ENCODE results near the gene PTPRT.

- TF ChIP-seq BHLHE40 (IDR thresholded peaks at IDR 0.05; ENCODE audit: borderline replicate concordance) (no peak), FOXM1 (IDR thresholded peaks at IDR 0.05; ENCODE audit: borderline replicate concordance) (no peak), SUZ12 (IDR thresholded peaks at IDR 0.05) (no peak), FOXA1 (IDR thresholded peaks at IDR 0.05) (no peak), ZNF384 (IDR thresholded peaks at IDR 0.05) (no peak), ARNT (IDR thresholded peaks at IDR 0.05) (no peak), ELF4 (IDR thresholded peaks at IDR 0.05) (no peak), L3MBTL2 (conservative IDR thresholded peaks at IDR 0.05) (no peak), FOXK2 (IDR thresholded peaks at IDR 0.05) (no peak), LEF1 (IDR thresholded peaks at IDR 0.05; ENCODE audit: borderline replicate concordance) (no peak)
Observed at GRCh38 chr20:42576167-42576566, 613.5 kb downstream of the PTPRT start.
